ENCODE measurements around the gene BRIP1. TPM values are rescaled to one million over a fixed set of nuclear protein-coding genes. Genes with fewer than 3 reads are reported as not detected.
"Not testable (repeated sequence)": the region's sequence is repeated elsewhere in the genome, so short reads cannot be mapped to it uniquely, and the experiment has no call there.

The BRIP1 gene
- total and polyA plus RNA-seq, 10 of the 15 experiments (the other 5 are each of a cell fraction or from before 2014, with no cell fraction given) = 4.0 to 24.2 (median 12.8) TPM

GRCh38 chr17:61774724-61775123, 88.6 kb downstream of the BRIP1 start (continued):
- TF ChIP-seq CHD1 (IDR thresholded peaks at IDR 0.05; ENCODE audit: low read depth, low read length) (no peak), RCOR1 (conservative IDR thresholded peaks at IDR 0.05; ENCODE audit: low read depth, low read length) (no peak), CBX3 (IDR thresholded peaks at IDR 0.05; ENCODE audit: borderline replicate concordance, low read depth) (no peak), BCL3 (IDR thresholded peaks at IDR 0.05; ENCODE audit: borderline replicate concordance, insufficient read depth, low read depth, low read length, poor library complexity, severe bottlenecking) (no peak), TARDBP (IDR thresholded peaks at IDR 0.05; ENCODE audit: borderline replicate concordance) (no peak), NR2C2 (IDR thresholded peaks at IDR 0.05; ENCODE audit: borderline replicate concordance, control insufficient read depth, insufficient read length, low read depth) (no peak), HDAC2 (IDR thresholded peaks at IDR 0.05) (no peak)

GRCh38 chr17:61774087-61774486, 89.2 kb downstream of the BRIP1 start:
- H3K4me1 ChIP-seq (ENCODE audit: control insufficient read depth, insufficient read depth, low read length); in situ Hi-C loops (cut with MboI); BruUV-seq (replicated peaks); H3K27ac ChIP-seq (ENCODE audit: control insufficient read depth, insufficient read depth); H2AFZ ChIP-seq (ENCODE audit: control insufficient read depth, low read depth, low read length); intact Hi-C loops (cut with micrococcal nuclease; ENCODE audit: unreplicated experiment); H3K9me3 ChIP-seq (replicated peaks; ENCODE audit: control insufficient read depth, insufficient read depth, low read length); DNase-seq (ENCODE audit: low read depth, low spot score); H3K4me2 ChIP-seq (ENCODE audit: control insufficient read depth, insufficient read depth); H3K9ac ChIP-seq (ENCODE audit: control insufficient read depth, insufficient read depth, low read length); H3K79me2 ChIP-seq (ENCODE audit: control insufficient read depth, insufficient read depth, low read length); H3K4me3 ChIP-seq; RAD21 ChIA-PET (ENCODE audit: unreplicated experiment); FAIRE-seq; POLR2A ChIA-PET; H3K36me3 ChIP-seq (ENCODE audit: control insufficient read depth in 2 of 2, insufficient read depth in 2 of 2, low read length in 1 of 2); H4K20me1 ChIP-seq (ENCODE audit: control insufficient read depth, insufficient read depth); ATAC-seq; H3K27me3 ChIP-seq (replicated peaks in 1 of 2; ENCODE audit: control insufficient read depth in 2 of 2, insufficient read depth in 2 of 2, low read length in 1 of 2): not testable (repeated sequence)
- ChIA-PET SMC1A (ENCODE audit: uncharacterized antibody, unreplicated experiment) (interaction anchor here (1.2 kb wide), 1 partner anchor 9 kb away, joined by 3 read pairs; no protein-coding TSS in a partner anchor), CTCF (interaction anchor here (1.3 kb wide), 1 partner anchor 10 kb away, joined by 3 read pairs; no protein-coding TSS in a partner anchor)
- 100% methylated on average over 3 of the region's 3 CpGs for WGBS (ENCODE audit: insufficient coverage, insufficient replicate concordance, low lambda C conversion rate, missing lambda C conversion rate)
